Activated T-cell treated with anti-CD3 and anti-CD28 coated beads, Interleukin-2, amount 50 U/mL, for 72 hours (primary cell): ENCODE data around the gene TUBA4B. TPM values are rescaled to one million over a fixed set of nuclear protein-coding genes. Genes with fewer than 3 reads are reported as not detected.

Source experiments
- ATAC-seq, 2 donors: fragments of 150-1000 bp; cut with Tn5 transposase; replicated peaks in 1 of 2; 2 replicates each; pipeline ENCODE4 v1.10.0; 2021; ENCODE audit warnings: moderate library complexity in 2 of 2, mild to moderate bottlenecking in 1 of 2
- DNase-seq, 2 donors: peaks; one replicate each; pipeline ENCODE4 v3.0.0; 2021 to 2022; ENCODE audit warnings: mixed read lengths in 1 of 2
- H3K27ac Mint-ChIP-seq: one replicate; pipeline ENCODE4 v1.8.0; 2022; ENCODE audit warnings: mild to moderate bottlenecking, moderate library complexity, mixed read lengths
- H3K27me3 Mint-ChIP-seq: one replicate; pipeline ENCODE4 v1.8.0; 2022; ENCODE audit warnings: low read depth, mixed read lengths
- H3K36me3 Mint-ChIP-seq, 2 donors: one replicate each; pipeline ENCODE4 v1.8.0; 2022; ENCODE audit warnings: mixed read lengths in 2 of 2, mild to moderate bottlenecking in 1 of 2; ENCODE audit not compliant: insufficient read depth in 2 of 2
- H3K4me1 Mint-ChIP-seq: one replicate; pipeline ENCODE4 v1.8.0; 2022; ENCODE audit warnings: low read depth, mixed read lengths
- H3K4me3 Mint-ChIP-seq, 2 donors: one replicate each; pipeline ENCODE4 v1.8.0; 2022; ENCODE audit warnings: mild to moderate bottlenecking in 2 of 2, mixed read lengths in 2 of 2, moderate library complexity in 2 of 2
- H3K9me3 Mint-ChIP-seq, 2 donors: one replicate each; pipeline ENCODE4 v1.8.0; 2022; ENCODE audit warnings: mixed read lengths in 2 of 2
- total RNA-seq, 2 donors: library from RNA; stranded (reverse); gene quantifications; one replicate each; pipeline ENCODE4 v1.2.3, GENCODE V29; 2022

The TUBA4B gene
- total RNA-seq, result not detected

- Mint-ChIP-seq H3K4me1 (peaks cover 69% of the 10 kb centered on the region), H3K4me3 (peak within 1 kb of the TSS; percentile 75 to 78), H3K27me3 (no peaks in the 10 kb centered on the region), H3K27ac (peak within 1 kb of the TSS; percentile 89), H3K9me3 (no peaks in the 10 kb centered on the region), H3K36me3 (peaks cover 4 to 14% of the 10 kb centered on the region in 2 donors)
- DNase-seq (peak; percentile 62 to 75), ATAC-seq (peak; percentile 19 to 44)
Measured at GRCh38 chr2:219252900-219253752, at the start of gene TUBA4B. TUBA4B (plus strand) TSS chr2:219253243; CDS start chr2:219253408, 165 bp downstream.

DNA sequence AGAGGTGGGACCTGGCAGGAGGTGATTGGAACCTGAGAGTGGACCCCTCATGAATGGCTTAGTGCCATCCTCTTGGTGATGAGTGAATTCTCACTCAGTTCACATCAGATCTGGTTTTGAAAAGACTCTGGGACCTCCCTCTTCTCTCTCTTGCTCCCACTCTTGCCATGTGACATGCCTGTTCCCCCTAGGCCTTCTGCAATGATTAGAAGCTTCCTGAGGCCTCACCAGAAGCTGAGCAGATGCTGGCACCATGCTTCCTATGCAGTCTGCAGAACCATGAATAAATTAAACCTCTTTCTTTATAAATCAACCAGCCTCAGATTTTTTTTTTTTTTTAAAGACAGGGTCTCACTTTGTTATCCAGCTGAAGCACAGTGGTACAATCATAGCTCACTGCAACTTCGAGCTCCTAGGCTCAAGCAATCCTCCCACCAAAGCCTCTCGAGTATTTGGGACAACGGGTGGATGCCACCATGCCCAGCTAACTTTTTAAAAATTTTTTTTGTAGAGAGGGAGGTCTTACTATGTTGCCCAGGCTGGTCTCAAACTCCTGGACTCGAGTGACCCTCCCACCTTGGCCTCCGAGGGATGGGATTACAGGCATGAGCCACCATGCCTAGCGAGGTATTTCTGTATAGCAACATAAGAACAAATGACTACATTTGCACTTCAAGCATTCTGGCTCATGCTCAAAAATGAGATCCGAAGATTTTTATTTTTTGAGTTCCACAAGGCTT, 48.4 kb upstream of the TUBA4B start:
- Mint-ChIP-seq H3K27ac (no peak overlapping the region), H3K27me3 (no peaks in the 10 kb centered on the region), H3K4me1 (peaks cover 32% of the 10 kb centered on the region), H3K9me3 (peaks cover 0 to 3% of the 10 kb centered on the region in 2 donors), H3K36me3 (peaks cover 1 to 6% of the 10 kb centered on the region in 2 donors), H3K4me3 (no peak overlapping the region)
- ATAC-seq (no peak), DNase-seq (no peak)

- DNase-seq, result no peak
- Mint-ChIP-seq H3K4me3 (peak overlapping the region; percentile 16 to 79), H3K36me3 (peaks cover 1 to 6% of the 10 kb centered on the region in 2 donors), H3K27me3 (no peaks in the 10 kb centered on the region), H3K27ac (no peak overlapping the region), H3K9me3 (peaks cover 0 to 3% of the 10 kb centered on the region in 2 donors), H3K4me1 (peaks cover 35% of the 10 kb centered on the region)
- ATAC-seq, result no peak
Measured at GRCh38 chr2:219205165-219205538, 47.9 kb upstream of the TUBA4B start.

DNA sequence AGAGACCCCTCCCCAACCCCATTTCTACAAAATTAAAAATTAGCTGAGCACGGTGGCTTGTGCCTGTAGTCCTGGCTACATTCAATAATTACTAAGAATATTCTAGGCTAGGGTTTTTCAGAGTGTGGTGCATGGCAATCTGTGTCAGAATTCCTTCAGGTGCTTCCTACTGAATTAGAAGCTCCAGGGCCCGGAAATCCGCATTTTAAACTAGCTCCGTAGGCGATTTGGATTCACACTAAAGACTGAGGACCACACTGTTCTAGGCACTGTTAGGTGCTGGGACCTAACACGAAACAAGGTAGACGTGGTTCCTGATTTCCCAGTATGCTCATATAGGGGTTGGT, 47.1 kb upstream of the TUBA4B start:
- peak overlapping the region; percentile 79 to 83 for H3K4me3 Mint-ChIP-seq
- no peak for ATAC-seq
- DNase-seq, result no peak
- H3K27me3 Mint-ChIP-seq, result no peaks in the 10 kb centered on the region
- H3K36me3 Mint-ChIP-seq, result peaks cover 1 to 7% of the 10 kb centered on the region in 2 donors
- peaks cover 0 to 3% of the 10 kb centered on the region in 2 donors for H3K9me3 Mint-ChIP-seq
- H3K27ac Mint-ChIP-seq, result peak overlapping the region; percentile 69
- peaks cover 36% of the 10 kb centered on the region for H3K4me1 Mint-ChIP-seq

DNA sequence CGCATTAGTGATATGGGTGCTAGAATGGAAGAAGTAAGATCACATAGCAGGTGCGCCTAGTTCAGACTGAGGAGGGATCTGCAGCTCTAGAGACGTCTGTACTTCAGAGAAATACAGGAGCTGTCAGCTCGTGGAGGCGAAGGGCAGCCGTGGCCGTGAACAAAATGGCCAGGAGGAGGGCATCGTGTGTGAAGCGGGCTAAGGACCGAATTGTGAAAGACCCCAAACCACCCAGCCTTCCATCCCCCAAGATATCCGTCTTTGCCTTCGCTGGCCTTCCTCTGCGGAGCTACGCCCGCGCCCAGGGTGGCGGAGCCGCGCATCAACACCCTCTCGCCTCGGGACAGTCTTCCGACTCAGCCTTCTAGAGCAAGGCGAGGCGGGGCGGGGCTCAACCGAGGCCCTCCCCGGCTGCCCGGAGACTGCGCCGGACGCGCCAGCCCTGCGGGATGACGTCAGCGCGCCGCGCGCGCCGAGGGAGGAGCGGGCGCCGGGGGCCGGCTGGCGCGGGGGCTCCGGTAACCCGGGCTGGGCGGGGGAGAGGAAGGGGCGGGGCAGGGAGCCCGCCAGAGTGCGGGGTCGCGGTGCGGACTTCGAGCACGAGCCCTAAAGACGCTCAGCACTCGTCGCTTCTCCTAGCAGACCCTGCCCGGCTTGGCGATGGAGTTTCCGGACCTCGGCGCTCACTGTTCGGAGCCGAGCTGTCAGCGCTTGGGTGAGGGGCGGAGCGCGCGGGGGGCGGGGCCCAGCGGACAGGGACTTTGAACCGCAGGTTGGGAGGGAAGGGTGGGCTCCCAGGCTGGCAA, 46.5 kb upstream of the TUBA4B start, which contains the start of gene ZFAND2B:
Gene ZFAND2B (plus strand): TSS at position 455 of the 806 bp plus-strand sequence. CDS start 206 bp downstream, at position 661.
- ATAC-seq (peak; percentile 97), DNase-seq (peak; percentile 96 to 98)
- H3K4me3 Mint-ChIP-seq, result peak within 1 kb of the TSS; percentile 79 to 83
- no peaks in the 10 kb centered on the region for H3K27me3 Mint-ChIP-seq
- peak within 1 kb of the TSS; percentile 69 for H3K27ac Mint-ChIP-seq
- peaks cover 1 to 7% of the 10 kb centered on the region in 2 donors for H3K36me3 Mint-ChIP-seq
- H3K4me1 Mint-ChIP-seq, result peaks cover 42% of the 10 kb centered on the region
- peaks cover 0 to 3% of the 10 kb centered on the region in 2 donors for H3K9me3 Mint-ChIP-seq

GRCh38 chr2:219207134-219207883, 45.7 kb upstream of the TUBA4B start:
- Mint-ChIP-seq H3K36me3 (peaks cover 1 to 7% of the 10 kb centered on the region in 2 donors), H3K4me3 (peak overlapping the region; percentile 79 to 83)

DNA sequence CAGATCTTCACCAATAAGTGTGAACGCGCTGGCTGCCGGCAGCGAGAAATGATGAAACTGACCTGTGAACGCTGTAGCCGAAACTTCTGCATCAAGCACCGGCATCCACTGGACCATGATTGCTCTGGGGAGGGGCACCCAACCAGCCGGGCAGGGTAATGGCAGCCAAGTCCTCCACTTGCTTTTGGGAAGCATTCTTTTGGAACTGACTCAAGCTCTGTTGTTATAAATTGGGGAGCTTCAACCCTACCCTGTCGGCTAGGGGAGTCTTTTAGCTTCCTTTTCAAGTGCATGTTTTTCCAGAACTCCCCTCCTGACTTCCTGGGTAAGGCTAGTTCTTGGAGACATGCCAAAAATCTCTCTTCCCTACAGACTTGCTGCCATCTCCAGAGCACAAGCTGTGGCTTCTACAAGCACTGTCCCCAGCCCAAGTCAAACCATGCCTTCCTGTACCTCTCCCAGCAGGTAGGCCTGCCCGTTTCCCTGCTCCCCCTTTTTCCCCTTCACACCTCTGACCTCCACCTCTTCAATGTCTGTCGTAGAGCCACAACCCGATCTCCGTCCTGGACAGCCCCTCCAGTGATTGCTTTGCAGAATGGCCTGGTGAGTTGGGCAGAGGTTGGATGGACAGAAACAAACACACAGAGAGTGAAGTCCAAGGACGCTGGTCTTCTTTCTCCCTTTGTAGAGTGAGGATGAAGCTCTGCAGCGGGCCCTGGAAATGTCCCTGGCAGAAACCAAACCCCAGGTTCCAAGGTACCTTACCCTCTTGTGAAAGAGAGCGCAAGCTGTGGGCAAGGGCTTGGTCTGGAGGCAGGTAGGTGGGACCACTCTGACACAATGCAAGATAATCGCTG, 44.9 kb upstream of the TUBA4B start:
- Mint-ChIP-seq H3K4me1 (peaks cover 52% of the 10 kb centered on the region), H3K27ac (peak overlapping the region; percentile 9), H3K36me3 (peaks cover 1 to 7% of the 10 kb centered on the region in 2 donors), H3K9me3 (peaks cover 0 to 3% of the 10 kb centered on the region in 2 donors), H3K27me3 (no peaks in the 10 kb centered on the region), H3K4me3 (peak overlapping the region; percentile 79 to 83)
- DNase-seq (no peak), ATAC-seq (no peak)

More at GRCh38 chr2:219207134-219207883, 45.7 kb upstream of the TUBA4B start:
- peak overlapping the region; percentile 54 for H3K27ac Mint-ChIP-seq
- ATAC-seq (no peak), DNase-seq (no peak)
- H3K27me3 Mint-ChIP-seq, result no peaks in the 10 kb centered on the region
- H3K9me3 Mint-ChIP-seq, result peaks cover 0 to 3% of the 10 kb centered on the region in 2 donors
- peaks cover 50% of the 10 kb centered on the region for H3K4me1 Mint-ChIP-seq

DNA sequence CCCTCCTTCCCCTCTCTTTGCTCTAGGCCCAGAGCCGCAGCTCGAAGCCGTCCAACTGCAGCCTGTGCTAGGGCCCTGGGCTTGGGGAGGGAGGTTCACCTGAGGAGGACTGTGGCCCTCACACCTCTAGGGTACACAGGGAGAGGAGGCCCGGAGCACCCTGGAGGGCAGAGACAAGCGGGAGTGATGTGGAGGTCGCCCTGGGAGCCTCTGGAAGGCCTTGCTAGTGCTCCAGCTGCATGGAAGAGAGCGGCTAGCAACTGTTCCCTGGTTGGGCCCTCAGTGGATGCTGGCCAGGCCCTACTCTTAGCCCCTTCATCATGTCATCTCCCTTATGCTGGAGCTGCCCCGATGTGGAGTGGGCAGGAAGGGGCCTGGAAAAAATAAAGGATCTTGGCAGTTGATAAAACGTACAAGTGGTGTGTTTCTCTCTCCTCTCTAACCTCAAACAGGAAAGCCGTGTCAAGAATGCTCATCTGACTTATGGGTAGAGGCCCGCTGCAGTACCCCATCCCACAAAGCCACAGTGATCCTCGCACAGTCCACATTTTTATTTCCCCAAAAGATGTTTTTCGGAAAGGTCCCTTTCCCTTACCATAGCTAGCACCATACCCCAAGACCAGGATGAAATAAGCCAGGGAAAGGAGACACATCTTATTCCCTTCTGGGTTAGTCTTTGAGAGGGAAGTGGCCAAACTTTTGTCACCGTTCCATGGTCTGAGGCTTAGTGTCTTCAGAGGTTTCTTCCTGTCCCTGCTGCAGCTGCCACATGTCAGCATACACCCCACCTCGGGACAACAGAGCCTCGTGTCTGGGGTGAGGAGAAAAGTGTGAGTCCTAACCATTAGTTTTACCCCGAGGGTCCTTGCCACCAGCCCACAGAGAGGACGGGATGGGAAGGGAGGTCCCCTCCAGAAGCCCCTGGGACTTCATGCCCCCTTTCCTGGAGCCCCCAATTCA, 43.5 kb upstream of the TUBA4B start:
- peaks cover 52% of the 10 kb centered on the region for H3K4me1 Mint-ChIP-seq
- H3K9me3 Mint-ChIP-seq, result peaks cover 0 to under 1% of the 10 kb centered on the region in 2 donors
- DNase-seq, result no peak
- H3K4me3 Mint-ChIP-seq, result no peak overlapping the region
- ATAC-seq, result no peak
- peaks cover 3 to 4% of the 10 kb centered on the region in 2 donors for H3K36me3 Mint-ChIP-seq
- peak overlapping the region; percentile 74 for H3K27ac Mint-ChIP-seq
- no peaks in the 10 kb centered on the region for H3K27me3 Mint-ChIP-seq

DNA sequence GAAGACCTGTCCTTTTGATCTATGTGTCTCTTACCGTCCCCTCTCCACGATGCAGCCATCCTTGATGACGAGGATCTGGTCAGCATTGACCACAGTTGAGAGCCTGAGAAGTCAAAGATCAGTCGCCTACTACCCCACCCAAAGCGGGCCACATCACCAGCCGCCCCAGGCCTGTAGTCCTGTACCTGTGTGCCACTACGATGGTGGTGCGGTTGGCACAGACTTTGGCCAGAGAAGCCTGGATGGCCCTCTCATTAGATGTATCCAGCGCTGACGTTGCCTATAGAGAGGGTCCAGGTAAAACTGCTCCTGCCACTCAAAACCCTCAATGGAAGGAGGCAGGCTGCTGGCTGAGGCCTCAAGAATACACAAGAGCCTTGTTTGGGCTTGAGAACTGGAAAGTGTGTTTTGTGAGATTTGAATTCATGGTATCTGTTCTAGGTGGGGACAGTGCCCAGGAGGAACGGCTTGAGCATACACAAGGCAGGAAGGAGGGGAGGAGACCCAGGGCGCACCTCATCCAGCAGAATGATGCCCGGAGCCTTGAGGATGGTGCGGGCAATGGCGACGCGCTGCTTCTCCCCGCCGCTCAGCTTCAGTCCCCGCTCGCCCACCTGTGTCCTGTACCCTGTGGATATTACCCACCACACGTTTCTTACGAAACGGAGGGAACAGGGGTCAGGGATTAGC, 42.7 kb upstream of the TUBA4B start:
- Mint-ChIP-seq H3K36me3 (peaks cover 3% of the 10 kb centered on the region in 2 donors), H3K27me3 (no peaks in the 10 kb centered on the region), H3K4me3 (no peak overlapping the region), H3K27ac (peak overlapping the region; percentile 74), H3K4me1 (peaks cover 49% of the 10 kb centered on the region), H3K9me3 (no peaks in the 10 kb centered on the region)
- ATAC-seq (no peak), DNase-seq (no peak)

GRCh38 chr2:219210886-219211362, 42.1 kb upstream of the TUBA4B start:
- Mint-ChIP-seq H3K4me1 (peaks cover 47% of the 10 kb centered on the region), H3K9me3 (no peaks in the 10 kb centered on the region), H3K36me3 (peaks cover 3% of the 10 kb centered on the region in 2 donors), H3K27ac (peak overlapping the region; percentile 89), H3K4me3 (peak overlapping the region in 1 of 2 donors; percentile 51), H3K27me3 (no peaks in the 10 kb centered on the region)
- DNase-seq (no peak), ATAC-seq (no peak)
